ENCODE results near the gene ARL3.
A peak's percentile ranks its signal among the peaks of the same experiment; 100 is the strongest.
"Not testable (repeated sequence)": the region's sequence is repeated elsewhere in the genome, so short reads cannot be mapped to it uniquely, and the experiment has no call there.

Gene ARL3

GRCh38 chr10:102744374-102745051, 30.3 kb upstream of the ARL3 start:
- peak overlapping the region; percentile 98 for H3K4me3 ChIP-seq (replicated peaks; ENCODE audit: low read depth, low read length)
- no peak for DNase-seq (ENCODE audit: low read depth)
- no peak for TF ChIP-seq CTCF (IDR thresholded peaks at IDR 0.05; ENCODE audit: low read length, missing control alignments)

DNA sequence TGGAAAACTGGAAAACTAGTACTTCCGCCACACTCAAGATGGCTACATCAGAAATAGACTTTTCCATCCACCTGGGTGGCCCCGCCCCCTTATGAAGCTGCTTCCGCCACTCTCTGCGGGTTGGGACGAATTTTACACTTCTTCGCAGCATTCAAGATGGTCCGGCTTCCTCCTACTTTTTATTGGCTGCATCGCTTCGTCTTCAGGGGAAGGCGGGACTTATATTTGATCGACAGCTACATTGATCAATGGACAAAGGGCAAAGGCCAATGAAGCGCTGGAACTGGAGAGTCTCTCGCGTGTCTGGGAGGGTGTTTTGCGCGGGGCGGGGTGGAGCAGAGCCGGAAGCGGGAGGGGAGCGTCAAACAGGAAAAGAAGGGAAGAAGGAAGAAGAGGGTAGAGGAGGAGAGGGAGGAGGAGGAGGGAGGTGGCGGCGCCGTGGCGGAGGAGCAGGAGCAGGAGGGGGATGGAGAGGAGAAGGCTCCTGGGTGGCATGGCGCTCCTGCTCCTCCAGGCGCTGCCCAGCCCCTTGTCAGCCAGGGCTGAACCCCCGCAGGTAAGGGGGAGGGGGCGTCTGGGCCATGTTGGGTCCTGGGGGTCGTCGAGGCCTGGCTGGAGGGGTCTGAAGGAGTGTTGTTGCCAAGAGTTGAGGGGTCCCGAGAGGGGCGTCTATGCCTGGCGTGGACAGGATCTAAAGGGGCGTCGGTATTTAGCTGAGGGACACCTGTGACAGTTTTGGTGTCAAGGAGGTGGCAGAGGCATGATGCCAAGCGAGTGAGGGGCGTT, 29.6 kb upstream of the ARL3 start, which contains the start of gene WBP1L:
TSS of gene WBP1L (plus strand) at position 361 of the 786 bp plus-strand sequence. CDS start at position 467, 106 bp downstream.
- no peak for TF ChIP-seq CTCF (IDR thresholded peaks at IDR 0.05; ENCODE audit: low read length, missing control alignments)
- peak within 1 kb of the TSS; percentile 98 for H3K4me3 ChIP-seq (replicated peaks; ENCODE audit: low read depth, low read length)
- DNase-seq (ENCODE audit: low read depth) = peak; percentile 100

- H3K4me3 ChIP-seq (replicated peaks; ENCODE audit: low read depth, low read length) = no peak overlapping the region
- no peak for TF ChIP-seq CTCF (IDR thresholded peaks at IDR 0.05; ENCODE audit: low read length, missing control alignments)
- no peak for DNase-seq (ENCODE audit: low read depth)
These were observed 28.9 kb upstream of the ARL3 start for GRCh38 chr10:102743078-102743587.

DNA sequence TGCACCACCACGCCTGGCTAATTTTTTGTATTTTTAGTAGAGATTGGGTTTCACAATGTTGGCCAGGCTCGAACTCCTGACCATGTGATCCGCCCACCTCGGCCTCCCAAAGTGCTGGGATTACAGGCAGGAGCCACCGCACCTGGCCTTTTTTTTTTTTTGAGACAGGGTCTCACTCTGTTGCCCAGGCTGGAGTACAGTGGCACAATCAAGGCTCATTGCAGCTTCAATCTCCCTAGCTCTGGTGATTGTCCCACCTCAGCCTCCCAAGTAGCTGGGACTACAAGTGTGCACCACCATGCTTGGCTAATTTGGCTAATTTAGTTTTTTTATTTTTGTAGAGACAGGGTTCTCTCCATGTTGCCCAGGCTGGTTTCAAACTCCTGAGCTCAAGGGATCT, 28.1 kb upstream of the ARL3 start:
- H3K4me3 ChIP-seq (replicated peaks; ENCODE audit: low read depth, low read length); DNase-seq (ENCODE audit: low read depth): not testable (repeated sequence)

GRCh38 chr10:102741726-102742237, 27.6 kb upstream of the ARL3 start:
- H3K4me3 ChIP-seq (replicated peaks; ENCODE audit: low read depth, low read length) = no peak overlapping the region
- no peak for TF ChIP-seq CTCF (IDR thresholded peaks at IDR 0.05; ENCODE audit: low read length, missing control alignments)
- no peak for DNase-seq (ENCODE audit: low read depth)

DNA sequence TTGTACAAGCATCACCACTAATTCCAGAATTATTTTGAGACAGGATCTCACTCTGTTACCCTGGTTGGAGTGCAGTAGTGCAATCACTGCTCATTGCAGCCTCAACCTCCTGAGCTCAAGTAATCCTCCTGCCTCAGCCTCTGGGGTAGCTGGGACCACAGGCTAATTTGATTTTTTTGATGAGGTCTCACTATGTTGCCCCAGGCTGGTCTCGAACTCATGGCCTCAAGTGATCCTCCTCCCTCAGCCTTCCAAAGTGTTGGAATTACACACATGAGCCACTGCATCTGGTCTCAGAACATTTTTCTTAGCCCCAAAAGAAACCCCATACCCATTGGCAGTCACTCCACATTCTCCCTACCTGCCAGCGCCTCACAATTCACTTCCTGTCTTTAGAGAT, 26.0 kb upstream of the ARL3 start:
- no peak overlapping the region for H3K4me3 ChIP-seq (replicated peaks; ENCODE audit: low read depth, low read length)
- DNase-seq (ENCODE audit: low read depth) = no peak
- TF ChIP-seq CTCF (IDR thresholded peaks at IDR 0.05; ENCODE audit: low read length, missing control alignments) = no peak

GRCh38 chr10:102738692-102739121, 24.5 kb upstream of the ARL3 start:
- no peak overlapping the region for H3K4me3 ChIP-seq (replicated peaks; ENCODE audit: low read depth, low read length)
- TF ChIP-seq CTCF (IDR thresholded peaks at IDR 0.05; ENCODE audit: low read length, missing control alignments) = no peak
- no peak for DNase-seq (ENCODE audit: low read depth)

All from fibroblast of pulmonary artery (primary cell).